HAP-1 (cell line): Measurements from ENCODE around the gene CRTC3.

ENCODE experiments used
- DNase-seq, 2 experiments: peaks; one replicate each; pipeline ENCODE4 v3.0.0-alpha.2; 2016 to 2020; ENCODE audit warnings: low spot score in 2 of 2
- H3K27me3 ChIP-seq: fragments of 250-450 bp; sonication (Bioruptor Pico); 2 replicates; pipeline ENCODE4 v1.5.1; 2020; ENCODE audit warnings: low read depth, mild to moderate bottlenecking, moderate library complexity
- H3K36me3 ChIP-seq: fragments of 250-450 bp; sonication (Bioruptor Pico); replicated peaks from 2 replicates; pipeline ENCODE4 v1.5.1; 2020; ENCODE audit warnings: mild to moderate bottlenecking
- H3K4me1 ChIP-seq: fragments of 250-450 bp; sonication (Bioruptor Pico); 2 replicates; pipeline ENCODE4 v1.5.1; 2020; ENCODE audit warnings: mild to moderate bottlenecking
- H3K4me3 ChIP-seq: fragments of 250-450 bp; sonication (Bioruptor Pico); 2 replicates; pipeline ENCODE4 v1.5.1; 2020; ENCODE audit warnings: mild to moderate bottlenecking, moderate library complexity
- H3K9me3 ChIP-seq: fragments of 250-450 bp; sonication (Bioruptor Pico); 2 replicates; pipeline ENCODE4 v1.5.1; 2020; ENCODE audit warnings: mild to moderate bottlenecking, moderate library complexity
- in situ Hi-C: fragments of 300-500 bp; cut with MboI; formaldehyde crosslinking; loops from 3 replicates; pipeline ENCODE4 v1.14.3; 2020; ENCODE audit warnings: low sequenced_read_pairs, inconsistent platforms, mixed read lengths

The CRTC3 gene

GRCh38 chr15:90595763-90596155 is 66.0 kb downstream of the CRTC3 start:
- no peak for DNase-seq
- Histone ChIP-seq H3K36me3 (no peaks in the 10 kb centered on the region; the same call in 1 of the 2 replicates), H3K27me3 (no peaks in the 10 kb centered on the region), H3K9me3 (no peaks in the 10 kb centered on the region), H3K4me3 (no peak overlapping the region), H3K4me1 (peaks cover 19% of the 10 kb centered on the region)
- in situ Hi-C loops, result no loop called here

- Histone ChIP-seq H3K27me3 (no peaks in the 10 kb centered on the region), H3K36me3 (no peaks in the 10 kb centered on the region; the same call in 1 of the 2 replicates), H3K9me3 (no peaks in the 10 kb centered on the region), H3K4me3 (no peak overlapping the region), H3K4me1 (peaks cover 14% of the 10 kb centered on the region)
- in situ Hi-C loops, result no loop called here
- DNase-seq, result no peak
These were observed 67.2 kb downstream of the CRTC3 start for GRCh38 chr15:90596943-90597342.

- Histone ChIP-seq H3K36me3 (no peaks in the 10 kb centered on the region; the same call in 1 of the 2 replicates), H3K9me3 (no peaks in the 10 kb centered on the region), H3K4me3 (no peak overlapping the region), H3K27me3 (no peaks in the 10 kb centered on the region), H3K4me1 (peaks cover 7% of the 10 kb centered on the region)
- in situ Hi-C loops, result no loop called here
- DNase-seq, result no peak
These were observed 67.9 kb downstream of the CRTC3 start for GRCh38 chr15:90597577-90597976.

- H3K9me3 ChIP-seq, result no peaks in the 10 kb centered on the region
- H3K36me3 ChIP-seq, result no peaks in the 10 kb centered on the region; the same call in 1 of the 2 replicates
- DNase-seq, result peak in 1 of 2 experiments; percentile 27
- in situ Hi-C loops, result no loop called here
- H3K4me3 ChIP-seq, result no peak overlapping the region
- peaks cover 2% of the 10 kb centered on the region for H3K4me1 ChIP-seq
- H3K27me3 ChIP-seq, result no peaks in the 10 kb centered on the region
These were observed 68.4 kb downstream of the CRTC3 start for GRCh38 chr15:90598031-90598577.

GRCh38 chr15:90598679-90599078 is 69.0 kb downstream of the CRTC3 start:
- no peak overlapping the region for H3K4me3 ChIP-seq
- no peaks in the 10 kb centered on the region for H3K4me1 ChIP-seq
- H3K36me3 ChIP-seq, result no peaks in the 10 kb centered on the region; the same call in 1 of the 2 replicates
- no peaks in the 10 kb centered on the region for H3K27me3 ChIP-seq
- no peak for DNase-seq
- no peaks in the 10 kb centered on the region for H3K9me3 ChIP-seq
- in situ Hi-C loops, result no loop called here

GRCh38 chr15:90599116-90599515 is 69.4 kb downstream of the CRTC3 start:
- H3K36me3 ChIP-seq, result no peaks in the 10 kb centered on the region
- no peak for DNase-seq
- in situ Hi-C loops, result no loop called here
- no peaks in the 10 kb centered on the region for H3K27me3 ChIP-seq
- no peaks in the 10 kb centered on the region for H3K4me1 ChIP-seq
- no peaks in the 10 kb centered on the region for H3K9me3 ChIP-seq
- H3K4me3 ChIP-seq, result no peak overlapping the region

GRCh38 chr15:90599644-90600043 is 69.9 kb downstream of the CRTC3 start:
- H3K9me3 ChIP-seq, result no peaks in the 10 kb centered on the region
- H3K36me3 ChIP-seq, result no peaks in the 10 kb centered on the region
- H3K27me3 ChIP-seq, result no peaks in the 10 kb centered on the region
- no peaks in the 10 kb centered on the region for H3K4me1 ChIP-seq
- in situ Hi-C loops, result no loop called here
- DNase-seq, result no peak
- H3K4me3 ChIP-seq, result no peak overlapping the region

GRCh38 chr15:90600954-90601353 is 71.2 kb downstream of the CRTC3 start:
- H3K27me3 ChIP-seq, result no peaks in the 10 kb centered on the region
- no peaks in the 10 kb centered on the region for H3K4me1 ChIP-seq
- H3K9me3 ChIP-seq, result 0 out of 2 replicates have a peak, but pooled peaks cover 2% of the 10 kb centered on the region
- H3K4me3 ChIP-seq, result no peak overlapping the region
- no peak for DNase-seq
- H3K36me3 ChIP-seq, result no peaks in the 10 kb centered on the region
- in situ Hi-C loops, result no loop called here

GRCh38 chr15:90603893-90604292 is 74.2 kb downstream of the CRTC3 start:
- Histone ChIP-seq H3K9me3 (0 out of 2 replicates have a peak, but pooled peaks cover 2% of the 10 kb centered on the region), H3K4me1 (no peaks in the 10 kb centered on the region), H3K4me3 (no peak overlapping the region), H3K27me3 (no peaks in the 10 kb centered on the region), H3K36me3 (no peaks in the 10 kb centered on the region)
- peak in 1 of 2 experiments; percentile 55 for DNase-seq
- in situ Hi-C loops, result no loop called here

- in situ Hi-C loops, result no loop called here
- no peak for DNase-seq
- Histone ChIP-seq H3K9me3 (0 out of 2 replicates have a peak, but pooled peaks cover 2% of the 10 kb centered on the region), H3K4me1 (no peaks in the 10 kb centered on the region), H3K4me3 (no peak overlapping the region), H3K27me3 (no peaks in the 10 kb centered on the region), H3K36me3 (no peaks in the 10 kb centered on the region; the same call in 1 of the 2 replicates)
These were observed 76.9 kb downstream of the CRTC3 start for GRCh38 chr15:90606641-90607040.

- Histone ChIP-seq H3K4me1 (no peaks in the 10 kb centered on the region), H3K36me3 (no peaks in the 10 kb centered on the region; the same call in 1 of the 2 replicates), H3K9me3 (0 out of 2 replicates have a peak, but pooled peaks cover 2% of the 10 kb centered on the region), H3K27me3 (no peaks in the 10 kb centered on the region), H3K4me3 (no peak overlapping the region)
- DNase-seq, result no peak
- in situ Hi-C loops, result no loop called here
These were observed 77.6 kb downstream of the CRTC3 start for GRCh38 chr15:90607361-90607760.

GRCh38 chr15:90609242-90610180 is 79.8 kb downstream of the CRTC3 start:
- H3K36me3 ChIP-seq, result no peaks in the 10 kb centered on the region; the same call in 1 of the 2 replicates
- 0 out of 2 replicates have a peak, but pooled peaks cover 2% of the 10 kb centered on the region for H3K9me3 ChIP-seq
- no peaks in the 10 kb centered on the region for H3K4me1 ChIP-seq
- no peak overlapping the region for H3K4me3 ChIP-seq
- in situ Hi-C loops, result no loop called here
- H3K27me3 ChIP-seq, result no peaks in the 10 kb centered on the region
- no peak for DNase-seq

GRCh38 chr15:90610190-90610589 is 80.5 kb downstream of the CRTC3 start:
- 0 out of 2 replicates have a peak, but pooled peaks cover 2% of the 10 kb centered on the region for H3K9me3 ChIP-seq
- H3K27me3 ChIP-seq, result no peaks in the 10 kb centered on the region
- in situ Hi-C loops, result no loop called here
- no peaks in the 10 kb centered on the region; the same call in 1 of the 2 replicates for H3K36me3 ChIP-seq
- H3K4me3 ChIP-seq, result no peak overlapping the region
- no peaks in the 10 kb centered on the region for H3K4me1 ChIP-seq
- DNase-seq, result no peak

- no peak for DNase-seq
- no peak overlapping the region for H3K4me3 ChIP-seq
- no peaks in the 10 kb centered on the region; the same call in 1 of the 2 replicates for H3K36me3 ChIP-seq
- in situ Hi-C loops, result no loop called here
- H3K9me3 ChIP-seq, result no peaks in the 10 kb centered on the region
- no peaks in the 10 kb centered on the region for H3K27me3 ChIP-seq
- no peaks in the 10 kb centered on the region for H3K4me1 ChIP-seq
These were observed 81.4 kb downstream of the CRTC3 start for GRCh38 chr15:90611157-90611556.
